SK-N-SH (cell line): Measurements from ENCODE around the gene BICC1. TPM values are rescaled to one million over a fixed set of nuclear protein-coding genes. Genes with fewer than 3 reads are reported as not detected.

Experiments used
- CTCF ChIA-PET: fragments of 300-600, 350-600 bp; formaldehyde crosslinking; extraction: SDS; loops from one replicate; lab custom pipeline; 2021; lab: Yijun Ruan, JAX
- POLR2A ChIA-PET: fragments of 350-600 bp; sonication (Branson Sonifier 250); formaldehyde crosslinking; extraction: SDS; loops from one replicate; lab custom pipeline; 2020; ENCODE audit warnings: antibody characterized with exemption, inconsistent platforms; lab: Yijun Ruan, JAX
- DNase-seq: peaks from one replicate; pipeline ENCODE4 v3.0.0; 2012
- H2AFZ ChIP-seq: fragments of 200-600 bp; sonication (generic); 2 replicates; pipeline ENCODE4 v1.8.1; 2016; ENCODE audit warnings: antibody characterized with exemption, mild to moderate bottlenecking, low read depth
- H3F3A ChIP-seq: fragments of 200-600 bp; sonication (generic); replicated peaks from 2 replicates; pipeline ENCODE3; 2016; ENCODE audit warnings: antibody characterized with exemption, mild to moderate bottlenecking; ENCODE audit not compliant: insufficient read depth
- H3K27ac ChIP-seq, 2 experiments: fragments of 200-500 bp in 1 of 2; fragments of 200-600 bp in 1 of 2; sonication (Bioruptor generic) in 1 of 2; sonication (generic), shearing (Covaris generic) in 1 of 2; 2 replicates each; pipeline versions ENCODE4 v1.5.1 to v1.6.1; 2014 to 2016; ENCODE audit warnings: low read depth in 2 of 2, inconsistent platforms in 1 of 2, low read length in 1 of 2, mild to moderate bottlenecking in 1 of 2, mixed read lengths in 1 of 2
- H3K27me3 ChIP-seq: fragments of 200-600 bp; sonication (generic), shearing (Covaris generic); 2 replicates; pipeline ENCODE4 v1.6.1; 2016; ENCODE audit warnings: mixed run types; ENCODE audit not compliant: insufficient read depth
- H3K36me3 ChIP-seq, 2 experiments: fragments of 200-500 bp in 1 of 2; fragments of 200-600 bp in 1 of 2; sonication (Bioruptor generic) in 1 of 2; sonication (generic) in 1 of 2; replicated peaks in 1 of 2; 2 replicates each; pipeline versions ENCODE3 to v1.5.1; 2014 to 2016; ENCODE audit warnings: low read length in 1 of 2, mild to moderate bottlenecking in 1 of 2; ENCODE audit not compliant: insufficient read depth in 2 of 2, control insufficient read depth in 1 of 2
- H3K4me1 ChIP-seq, 2 experiments: fragments of 200-500 bp in 1 of 2; fragments of 200-600 bp in 1 of 2; sonication (Bioruptor generic) in 1 of 2; sonication (generic), shearing (Covaris generic) in 1 of 2; 2 replicates each; pipeline versions ENCODE4 v1.5.1 to v1.6.1; 2014 to 2016; ENCODE audit warnings: low read depth in 1 of 2, low read length in 1 of 2, mixed run types in 1 of 2; ENCODE audit not compliant: insufficient read depth in 2 of 2, control insufficient read depth in 1 of 2
- H3K4me2 ChIP-seq: fragments of 200-600 bp; sonication (generic), shearing (Covaris generic); 2 replicates; pipeline ENCODE4 v1.6.1; 2017; ENCODE audit warnings: mixed run types
- H3K4me3 ChIP-seq, 2 experiments: fragments of 200-500 bp in 1 of 2; fragments of 200-600 bp in 1 of 2; sonication (Bioruptor generic) in 1 of 2; sonication (generic), shearing (Covaris generic) in 1 of 2; 2 replicates each; pipeline versions ENCODE4 v1.5.1 to v1.8.1; 2014 to 2016; ENCODE audit warnings: low read depth in 2 of 2, inconsistent platforms in 1 of 2, low read length in 1 of 2, mild to moderate bottlenecking in 1 of 2, mixed read lengths in 1 of 2, moderate library complexity in 1 of 2
- H3K79me2 ChIP-seq: fragments of 200-600 bp; sonication (generic); 2 replicates; pipeline ENCODE4 v1.8.1; 2017; ENCODE audit warnings: mild to moderate bottlenecking; ENCODE audit not compliant: insufficient read depth
- H3K9ac ChIP-seq: fragments of 200-600 bp; sonication (generic); 2 replicates; pipeline ENCODE4 v1.6.1; 2017; ENCODE audit warnings: mixed run types
- H3K9me2 ChIP-seq: fragments of 200-600 bp; sonication (generic); 2 replicates; pipeline ENCODE4 v1.6.1; 2017; ENCODE audit warnings: mixed run types
- H3K9me3 ChIP-seq: fragments of 200-600 bp; sonication (generic); 2 replicates; pipeline ENCODE4 v1.6.1; 2017; ENCODE audit warnings: mixed run types, mild to moderate bottlenecking, moderate library complexity
- H4K20me1 ChIP-seq: fragments of 200-600 bp; sonication (generic); 2 replicates; pipeline ENCODE4 v1.6.1; 2017; ENCODE audit warnings: mild to moderate bottlenecking, mixed run types; ENCODE audit not compliant: insufficient read depth
- CHD2 ChIP-seq: fragments of 150-350 bp; IDR thresholded peaks from 2 replicates; pipeline ENCODE4 v1.6.1; 2018; ENCODE audit warnings: low read length; ENCODE audit not compliant: partially characterized antibody
- ELF1 ChIP-seq: IDR thresholded peaks from 2 replicates; pipeline ENCODE4 v1.4.0; 2012
- EZH2phosphoT487 ChIP-seq: fragments of 200-600 bp; sonication (generic); IDR thresholded peaks from 2 replicates; pipeline ENCODE4 v1.6.1; 2017; ENCODE audit warnings: low read depth, mixed run types, mild to moderate bottlenecking, antibody characterized with exemption, moderate library complexity, borderline replicate concordance
- FOXJ3 ChIP-seq: sonication (generic); formaldehyde crosslinking; IDR thresholded peaks from 2 replicates; pipeline ENCODE4 v1.5.1; 2020; ENCODE audit warnings: mild to moderate bottlenecking, missing genetic modification reagents
- FOXM1 ChIP-seq: IDR thresholded peaks from 2 replicates; pipeline ENCODE4 v1.4.0; 2012; ENCODE audit warnings: low read depth, mild to moderate bottlenecking
- IRF3 ChIP-seq: fragments of 150-350 bp; IDR thresholded peaks from 2 replicates; pipeline ENCODE4 v1.6.1; 2016; ENCODE audit warnings: mild to moderate bottlenecking, low read depth, low read length
- MEF2A ChIP-seq: IDR thresholded peaks from 2 replicates; pipeline ENCODE4 v1.4.0; 2012; ENCODE audit warnings: low read depth, borderline replicate concordance
- MXI1 ChIP-seq: IDR thresholded peaks from 2 replicates; pipeline ENCODE4 v1.6.1; 2012; ENCODE audit warnings: mild to moderate bottlenecking, low read depth, low read length, improper control_type of control experiment
- NFIC ChIP-seq: IDR thresholded peaks from 2 replicates; pipeline ENCODE4 v1.4.0; 2012; ENCODE audit warnings: borderline replicate concordance
- RAD21 ChIP-seq: IDR thresholded peaks from 2 replicates; pipeline ENCODE4 v1.6.1; 2012; ENCODE audit warnings: mild to moderate bottlenecking, low read length
- RFX5 ChIP-seq: IDR thresholded peaks from 2 replicates; pipeline ENCODE4 v1.6.1; 2012; ENCODE audit warnings: mild to moderate bottlenecking, improper control_type of control experiment, low read length
- RXRA ChIP-seq: IDR thresholded peaks from 2 replicates; pipeline ENCODE4 v1.4.0; 2012; ENCODE audit warnings: low read depth, mild to moderate bottlenecking, borderline replicate concordance
- SMC3 ChIP-seq: IDR thresholded peaks from 2 replicates; pipeline ENCODE4 v1.6.1; 2012; ENCODE audit warnings: low read depth, low read length, improper control_type of control experiment
- TAF1 ChIP-seq: IDR thresholded peaks from 2 replicates; pipeline ENCODE4 v1.6.1; 2012; ENCODE audit warnings: low read depth, mild to moderate bottlenecking, low read length, moderate library complexity, borderline replicate concordance
- TCF12 ChIP-seq: IDR thresholded peaks from 2 replicates; pipeline ENCODE4 v1.4.0; 2012
- WGBS: methylation state at CpG from one replicate; pipeline ENCODE4 v1.1.6; 2017; ENCODE audit warnings: low lambda C conversion rate; 5-methylcytosine and 5-hydroxymethylcytosine counted together
- polyA plus RNA-seq, 3 experiments: library from polyadenylated mRNA; depleted of rRNA; stranded (reverse); fragments of >200 nt; gene quantifications; 2 replicates each; pipeline ENCODE4 v1.2.3, GENCODE V29; 2012

BICC1 gene
- polyA plus RNA-seq, 1 of the 3 experiments (the other 2 are of a cell fraction) = 1.5 TPM

GRCh38 chr10:58706836-58707235, 194.2 kb downstream of the BICC1 start:
- DNase-seq = no peak
- H3K27me3 ChIP-seq = no peaks in the 10 kb centered on the region
- no peak overlapping the region for H3K4me2 ChIP-seq
- no peaks in the 10 kb centered on the region for H3K36me3 ChIP-seq
- WGBS = 85% methylated on average over 1 of the region's 1 CpG
- H4K20me1 ChIP-seq = no peaks in the 10 kb centered on the region
- H3K27ac ChIP-seq = no peak overlapping the region
- TF ChIP-seq RFX5 (no peak), FOXJ3 (CRISPR knock-in tag) (no peak), MEF2A (no peak), SMC3 (no peak), MXI1 (no peak), FOXM1 (no peak), TCF12 (no peak), ELF1 (no peak), RXRA (no peak), EZH2phosphoT487 (no peak), TAF1 (no peak), RAD21 (no peak)
- H3K4me1 ChIP-seq = peaks cover 4 to 18% of the 10 kb centered on the region in 2 experiments
- no peaks in the 10 kb centered on the region for H3K79me2 ChIP-seq
- peaks cover 13% of the 10 kb centered on the region for H3F3A ChIP-seq
- H3K4me3 ChIP-seq = no peak overlapping the region
- no peak overlapping the region for H2AFZ ChIP-seq
- ChIA-PET CTCF (no interaction called here), POLR2A (no interaction called here)
- H3K9ac ChIP-seq = no peak overlapping the region
- H3K9me2 ChIP-seq = no peaks in the 10 kb centered on the region
- H3K9me3 ChIP-seq = no peaks in the 10 kb centered on the region

- H3K4me1 ChIP-seq = no peaks in the 10 kb centered on the region; a peak in 1 of 4 replicates
- POLR2A ChIA-PET = no interaction called here
- H3K36me3 ChIP-seq = no peaks in the 10 kb centered on the region
- H3K79me2 ChIP-seq = no peaks in the 10 kb centered on the region
- H3K9me2 ChIP-seq = no peaks in the 10 kb centered on the region
- no peak overlapping the region for H2AFZ ChIP-seq
- CTCF ChIA-PET = interaction anchor here (1.5 kb wide), 1 partner anchor 181 kb away, joined by 3 read pairs; no protein-coding TSS in a partner anchor
- H3K9ac ChIP-seq = no peak overlapping the region
- H3K9me3 ChIP-seq = no peaks in the 10 kb centered on the region
- WGBS = 74% methylated on average over 3 of the region's 3 CpGs
- H3K27ac ChIP-seq = no peak overlapping the region
- no peaks in the 10 kb centered on the region for H4K20me1 ChIP-seq
- no peaks in the 10 kb centered on the region for H3K27me3 ChIP-seq
- H3K4me2 ChIP-seq = no peak overlapping the region
- no peak for TF ChIP-seq TAF1
- TF ChIP-seq MXI1 = no peak
- TF ChIP-seq RFX5 = no peak
- no peak for TF ChIP-seq NFIC
- TF ChIP-seq ELF1 = no peak
- no peak for TF ChIP-seq IRF3
- no peak for TF ChIP-seq CHD2
- H3F3A ChIP-seq = no peaks in the 10 kb centered on the region
- DNase-seq = no peak
- no peak overlapping the region for H3K4me3 ChIP-seq
These were observed 199.5 kb downstream of the BICC1 start for GRCh38 chr10:58712141-58712540.
